Posterior vena cava (tissue), 2 donors: ENCODE data around the gene PRPSAP1. TPM values are rescaled to one million over a fixed set of nuclear protein-coding genes. Genes with fewer than 3 reads are reported as not detected.

Source experiments
- DNase-seq: peaks from one replicate; pipeline ENCODE4 v3.0.0-alpha.2; 2020; ENCODE audit warnings: low spot score
- intact Hi-C, 2 donors: fragments of 100-400 bp; cut with DNase I; formaldehyde crosslinking; loops; one replicate each; pipeline versions ENCODE4 v1.14.1 to v1.14.2; 2022 to 2023
- total RNA-seq, 2 donors: library from RNA; stranded (reverse); fragmentation: NEBNext Ultra II Directional; extraction: Animal tissue kit (Norgen Biotek cat#: 25700); gene quantifications; one replicate each; pipeline ENCODE4 v1.2.1, GENCODE V29; 2021
- donor health status: DM: yes; HTN: yes; CAD: no.
- donor health status: DM: yes; HTN: yes; CAD: no.

The PRPSAP1 gene
- total RNA-seq, 2 donors from 2014 or later: 33.7 to 34.8 TPM

GRCh38 chr17:76261421-76262215 lies 92.1 kb downstream of the PRPSAP1 start:
- DNase-seq: no peak
- intact Hi-C loops: loop anchor here in 1 of 2 donors (2.0 kb wide), 1 partner anchor 289 kb away; no protein-coding TSS in a partner anchor

- intact Hi-C loops: loop anchor here in 1 of 2 donors (2.0 kb wide), 1 partner anchor 288 kb away; no protein-coding TSS in a partner anchor
- DNase-seq: no peak
Observed at GRCh38 chr17:76260669-76261068, 93.0 kb downstream of the PRPSAP1 start.

GRCh38 chr17:76260220-76260619 lies 93.5 kb downstream of the PRPSAP1 start:
- intact Hi-C loops: loop anchor here in 1 of 2 donors (2.0 kb wide), 1 partner anchor 287 kb away; no protein-coding TSS in a partner anchor
- no peak for DNase-seq

Other genes starting within 250 kb of the PRPSAP1 start
- gene FOXJ1, start 212.7 kb downstream of the PRPSAP1 start, total RNA-seq: not detected
- gene RNF157, start 113.4 kb downstream of the PRPSAP1 start, total RNA-seq: 1 to 10 TPM; 1.9 TPM
- gene UBALD2, start 88.6 kb downstream of the PRPSAP1 start, total RNA-seq: 10 to 100 TPM; 21.7 to 22.5 TPM
- 1 to 10 TPM in 1 of 2 donors, under 1 TPM in 1; 0.83 to 1.6 TPM for gene QRICH2, start 45.6 kb downstream of the PRPSAP1 start, total RNA-seq
- 10 to 100 TPM; 13.8 to 36.6 TPM for gene SPHK1, start 30.7 kb upstream of the PRPSAP1 start, total RNA-seq
- 10 to 100 TPM; 17.2 to 17.9 TPM for gene UBE2O, start 99.2 kb upstream of the PRPSAP1 start, total RNA-seq
- gene AANAT, start 113.7 kb upstream of the PRPSAP1 start, total RNA-seq: not detected
- gene RHBDF2, start 147.5 kb upstream of the PRPSAP1 start, total RNA-seq: 10 to 100 TPM; 26.7 to 31.4 TPM
- gene CYGB, start 183.8 kb upstream of the PRPSAP1 start, total RNA-seq: 10 to 100 TPM; 16.3 to 24.5 TPM
- 1 to 10 TPM; 1.6 to 4.7 TPM for gene PRCD, start 186.1 kb upstream of the PRPSAP1 start, total RNA-seq
- 1 to 10 TPM; 3.0 to 3.1 TPM for gene ST6GALNAC2, start 231.9 kb upstream of the PRPSAP1 start, total RNA-seq